GM12801 (cell line): Measurements from ENCODE around the gene ASCC1.

Experiments
- CTCF ChIP-seq: IDR thresholded peaks from one replicate; pipeline ENCODE4 v1.5.1; 2011; ENCODE audit warnings: control low read depth; ENCODE audit not compliant: insufficient read length; ENCODE audit errors: extremely low read depth

The ASCC1 gene

GRCh38 chr10:72099600-72099921, 116.5 kb downstream of the ASCC1 start:
- no peak for TF ChIP-seq CTCF

GRCh38 chr10:72098836-72099599, 117.1 kb downstream of the ASCC1 start:
- TF ChIP-seq CTCF, result no peak

- no peak for TF ChIP-seq CTCF
These were observed 117.7 kb downstream of the ASCC1 start for GRCh38 chr10:72098301-72098835.

GRCh38 chr10:72097448-72098300, 118.4 kb downstream of the ASCC1 start:
- TF ChIP-seq CTCF, result no peak

- no peak for TF ChIP-seq CTCF
These were observed 119.7 kb downstream of the ASCC1 start for GRCh38 chr10:72096115-72097000.

- no peak for TF ChIP-seq CTCF
These were observed 120.9 kb downstream of the ASCC1 start for GRCh38 chr10:72095195-72095594.

- no peak for TF ChIP-seq CTCF
These were observed 121.5 kb downstream of the ASCC1 start for GRCh38 chr10:72094574-72094973.
